HUES6 (cell line): Measurements from ENCODE around the gene KLF9.
A peak's percentile ranks its signal among the peaks of the same experiment; 100 is the strongest.

Experiments
- H3K27ac ChIP-seq: 2 replicates; pipeline ENCODE4 v1.7.0; 2013; ENCODE audit warnings: low read depth, mild to moderate bottlenecking, low read length, inconsistent platforms
- H3K27me3 ChIP-seq: 2 replicates; pipeline ENCODE4 v1.6.1; 2013; ENCODE audit warnings: low read length; ENCODE audit not compliant: control insufficient read depth, insufficient read depth
- H3K36me3 ChIP-seq: 2 replicates; pipeline ENCODE4 v1.6.1; 2013; ENCODE audit warnings: low read length; ENCODE audit not compliant: control insufficient read depth, insufficient read depth
- H3K4me1 ChIP-seq: 2 replicates; pipeline ENCODE4 v1.6.1; 2013; ENCODE audit warnings: low read length; ENCODE audit not compliant: control insufficient read depth, insufficient read depth
- H3K4me3 ChIP-seq: 2 replicates; pipeline ENCODE4 v1.5.1; 2013; ENCODE audit warnings: low read depth, low read length
- H3K9ac ChIP-seq: one replicate; pipeline ENCODE4 v1.6.1; 2013; ENCODE audit warnings: mild to moderate bottlenecking, low read length
- H3K9me3 ChIP-seq: 2 replicates; pipeline ENCODE4 v1.6.1; 2013; ENCODE audit warnings: low read depth, low read length; ENCODE audit not compliant: control insufficient read depth, insufficient read depth

KLF9 gene

DNA sequence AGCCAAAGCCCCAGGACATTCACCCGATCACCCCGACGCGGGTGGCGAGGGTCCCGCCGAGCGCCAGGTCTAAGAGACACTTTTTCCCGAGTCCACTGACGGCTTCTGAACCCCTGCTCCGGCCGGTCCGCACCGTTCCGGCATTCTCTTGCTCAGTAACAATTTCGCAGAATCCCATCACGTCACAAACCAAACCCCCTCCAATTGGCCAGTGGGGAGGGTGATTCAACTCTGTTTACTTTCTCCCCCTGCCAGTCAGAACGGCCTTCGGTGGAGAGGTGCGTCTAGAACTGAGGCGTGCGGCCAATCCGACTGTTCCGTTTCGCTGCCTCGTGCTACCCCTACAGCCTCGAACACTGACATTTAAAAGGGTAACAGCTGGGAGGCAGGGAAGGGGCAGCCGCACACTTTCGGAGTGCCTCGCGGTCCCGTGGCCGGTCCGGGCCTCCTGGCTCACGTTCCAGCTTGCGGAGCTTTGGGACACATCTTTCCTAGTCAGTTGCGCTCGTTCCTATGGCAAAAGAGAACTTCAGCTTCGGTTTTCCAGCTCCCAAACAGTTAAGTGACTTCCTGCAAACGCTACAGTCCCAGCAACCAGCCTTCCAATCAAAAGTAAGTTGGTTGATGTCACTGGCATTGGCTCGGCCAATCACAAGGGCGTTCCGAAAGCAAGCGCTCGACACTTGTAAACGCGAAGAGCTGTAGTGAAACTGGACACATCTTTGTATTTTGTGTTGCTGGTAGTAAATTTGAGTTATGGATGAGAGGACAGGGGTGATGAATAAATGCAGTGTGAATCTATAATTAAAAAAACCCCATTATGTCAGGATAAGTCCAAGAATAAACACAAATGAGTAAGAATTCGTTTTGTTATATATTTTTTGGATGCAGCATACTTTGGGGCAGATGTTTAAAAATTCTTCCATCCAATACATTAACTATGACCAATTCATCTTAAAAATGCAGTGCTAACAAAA, at the start of gene KLF9:
Gene KLF9, minus strand, starts transcription at position 859 of the 977 bp plus-strand sequence. CDS start 1,294 bp downstream, outside the sequence.
- H3K27me3 ChIP-seq = peaks cover 47% of the 10 kb centered on the region
- H3K27ac ChIP-seq = no peak within 1 kb of the TSS
- peaks cover 30% of the 10 kb centered on the region for H3K4me1 ChIP-seq
- H3K9ac ChIP-seq = no peak within 1 kb of the TSS
- no peaks in the 10 kb centered on the region for H3K9me3 ChIP-seq
- peak within 1 kb of the TSS; percentile 64 for H3K4me3 ChIP-seq
- H3K36me3 ChIP-seq = no peaks in the 10 kb centered on the region

- Histone ChIP-seq H3K36me3 (no peaks in the 10 kb centered on the region), H3K4me1 (peaks cover 8% of the 10 kb centered on the region; the same call in 1 of the 2 replicates), H3K27me3 (no peaks in the 10 kb centered on the region), H3K4me3 (no peak overlapping the region), H3K27ac (no peak overlapping the region), H3K9ac (no peak overlapping the region), H3K9me3 (no peaks in the 10 kb centered on the region)
Measured at GRCh38 chr9:70463877-70464276, 49.4 kb upstream of the KLF9 start.

GRCh38 chr9:70462300-70462699, 47.8 kb upstream of the KLF9 start:
- no peak overlapping the region for H3K4me3 ChIP-seq
- no peak overlapping the region for H3K9ac ChIP-seq
- H3K4me1 ChIP-seq = peaks cover 8% of the 10 kb centered on the region; the same call in 1 of the 2 replicates
- H3K27me3 ChIP-seq = no peaks in the 10 kb centered on the region
- no peaks in the 10 kb centered on the region for H3K9me3 ChIP-seq
- H3K27ac ChIP-seq = no peak overlapping the region
- H3K36me3 ChIP-seq = no peaks in the 10 kb centered on the region

GRCh38 chr9:70457235-70457634, 42.8 kb upstream of the KLF9 start:
- Histone ChIP-seq H3K4me3 (no peak overlapping the region), H3K9me3 (no peaks in the 10 kb centered on the region), H3K4me1 (no peaks in the 10 kb centered on the region; the same call in 1 of the 2 replicates), H3K27me3 (no peaks in the 10 kb centered on the region), H3K36me3 (no peaks in the 10 kb centered on the region), H3K9ac (no peak overlapping the region), H3K27ac (no peak overlapping the region)

DNA sequence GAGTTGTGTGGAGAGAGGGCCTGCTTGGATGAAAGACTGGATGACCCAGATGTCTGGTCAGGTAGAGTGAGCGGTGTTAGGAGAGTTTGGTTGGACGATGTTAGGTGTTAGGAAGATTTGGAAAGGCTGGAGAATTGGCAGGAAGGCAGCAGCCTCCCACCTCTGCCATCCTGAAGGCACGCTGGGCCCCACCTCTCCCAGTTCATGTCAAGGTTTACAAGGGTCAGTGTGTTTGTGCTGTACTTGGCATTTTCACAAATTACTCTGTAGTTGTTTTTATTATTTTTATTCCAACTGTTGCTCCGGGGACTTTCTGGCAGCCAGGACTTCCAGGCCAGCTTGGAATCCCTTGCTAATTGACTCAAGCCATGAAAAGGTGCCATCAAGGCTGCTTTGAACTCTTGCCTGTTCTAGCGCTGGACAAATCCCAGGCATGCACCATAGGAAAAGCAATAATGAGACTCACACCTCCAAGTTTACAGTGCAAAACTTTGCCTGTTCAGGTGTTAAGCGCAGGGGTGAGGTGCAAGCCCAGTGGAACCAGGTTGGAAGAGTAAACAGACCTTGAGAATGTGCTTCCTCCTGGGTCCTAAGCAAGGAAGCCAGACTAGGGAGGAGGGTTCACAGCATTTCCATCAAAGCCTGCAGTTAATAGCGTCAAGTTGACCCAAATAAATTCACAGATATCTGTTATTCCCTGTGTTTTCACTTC, 41.7 kb upstream of the KLF9 start:
- Histone ChIP-seq H3K9ac (no peak overlapping the region), H3K27me3 (no peaks in the 10 kb centered on the region), H3K4me3 (no peak overlapping the region), H3K9me3 (no peaks in the 10 kb centered on the region), H3K4me1 (no peaks in the 10 kb centered on the region; the same call in 1 of the 2 replicates), H3K36me3 (no peaks in the 10 kb centered on the region), H3K27ac (no peak overlapping the region)

DNA sequence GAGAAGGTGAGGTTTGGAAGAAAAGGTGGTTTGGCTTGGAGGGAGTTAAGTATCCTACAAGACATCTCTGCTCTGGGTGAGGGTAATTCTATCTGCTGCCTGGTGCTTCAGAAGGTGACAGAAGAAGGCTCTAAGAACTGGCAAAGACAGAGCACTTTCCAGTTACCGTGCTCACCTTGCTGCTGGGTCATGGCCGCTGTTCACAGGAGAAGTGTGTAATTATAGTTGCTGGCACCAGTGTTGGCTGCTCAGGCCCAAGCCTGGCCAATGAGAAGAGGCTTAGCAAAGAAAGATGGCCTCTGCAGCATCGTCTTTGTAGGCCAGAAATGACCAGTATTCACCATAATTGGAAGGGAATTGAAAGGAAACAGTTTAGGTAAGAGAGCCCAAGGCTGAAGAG, 37.9 kb upstream of the KLF9 start:
- H3K27me3 ChIP-seq = no peaks in the 10 kb centered on the region
- no peak overlapping the region for H3K4me3 ChIP-seq

DNA sequence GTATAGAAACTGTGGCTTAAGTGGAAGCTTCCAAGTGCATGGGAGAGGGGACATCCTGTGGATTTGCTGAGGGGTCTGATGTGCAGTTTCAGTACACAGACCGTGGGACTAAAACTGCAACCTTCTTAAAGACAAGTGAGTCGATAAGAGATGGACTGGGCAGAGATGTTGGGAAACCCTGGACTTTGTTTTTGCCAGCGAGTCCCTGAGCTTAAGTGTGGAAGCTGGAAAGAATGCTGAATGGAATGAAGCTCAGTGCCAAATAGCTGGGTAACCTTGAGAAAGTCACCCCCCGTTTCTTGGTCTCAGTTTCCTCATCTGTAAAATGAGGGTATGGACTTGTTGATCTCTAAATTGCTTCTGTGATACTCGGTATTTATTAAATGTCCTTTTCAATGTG, 37.3 kb upstream of the KLF9 start:
- Histone ChIP-seq H3K4me3 (no peak overlapping the region), H3K9me3 (no peaks in the 10 kb centered on the region), H3K36me3 (no peaks in the 10 kb centered on the region), H3K27me3 (no peaks in the 10 kb centered on the region), H3K9ac (no peak overlapping the region), H3K4me1 (no peaks in the 10 kb centered on the region; the same call in 1 of the 2 replicates), H3K27ac (no peak overlapping the region)

More for the DNA sequence above, 37.9 kb upstream of the KLF9 start:
- Histone ChIP-seq H3K4me1 (no peaks in the 10 kb centered on the region; the same call in 1 of the 2 replicates), H3K27ac (no peak overlapping the region), H3K36me3 (no peaks in the 10 kb centered on the region), H3K9me3 (no peaks in the 10 kb centered on the region), H3K9ac (no peak overlapping the region)

DNA sequence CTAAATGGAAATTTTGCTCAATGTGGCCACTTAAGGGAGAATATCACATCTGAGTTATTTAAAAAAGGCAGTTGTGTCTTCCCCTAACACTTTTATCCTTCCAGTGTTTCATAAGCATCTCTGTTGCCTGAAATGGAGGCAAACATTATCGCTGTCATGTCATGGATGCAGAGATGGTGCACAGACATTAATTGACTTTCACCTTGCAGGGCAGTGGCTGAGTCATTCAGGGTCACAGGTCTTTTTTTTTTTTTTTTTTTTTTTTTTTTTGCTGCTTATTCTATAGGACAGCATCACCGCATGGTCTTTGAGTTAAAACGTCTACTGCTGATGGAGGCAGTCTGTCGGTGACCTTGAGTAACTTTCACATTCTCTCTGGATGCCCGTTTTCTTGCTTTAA, 36.3 kb upstream of the KLF9 start:
- H3K4me1 ChIP-seq = no peaks in the 10 kb centered on the region
- H3K27me3 ChIP-seq = no peaks in the 10 kb centered on the region
- no peaks in the 10 kb centered on the region for H3K9me3 ChIP-seq
- no peak overlapping the region for H3K4me3 ChIP-seq
- H3K36me3 ChIP-seq = no peaks in the 10 kb centered on the region
- H3K27ac ChIP-seq = no peak overlapping the region
- H3K9ac ChIP-seq = no peak overlapping the region

- Histone ChIP-seq H3K4me3 (no peak overlapping the region), H3K27ac (no peak overlapping the region), H3K27me3 (no peaks in the 10 kb centered on the region), H3K9me3 (no peaks in the 10 kb centered on the region), H3K4me1 (no peaks in the 10 kb centered on the region), H3K9ac (no peak overlapping the region), H3K36me3 (no peaks in the 10 kb centered on the region)
Measured at GRCh38 chr9:70449461-70449860, 35.0 kb upstream of the KLF9 start.

GRCh38 chr9:70448919-70449318, 34.5 kb upstream of the KLF9 start:
- Histone ChIP-seq H3K27me3 (no peaks in the 10 kb centered on the region), H3K4me1 (no peaks in the 10 kb centered on the region), H3K27ac (no peak overlapping the region), H3K9me3 (no peaks in the 10 kb centered on the region), H3K9ac (no peak overlapping the region), H3K36me3 (no peaks in the 10 kb centered on the region), H3K4me3 (no peak overlapping the region)

- Histone ChIP-seq H3K4me3 (no peak overlapping the region), H3K27me3 (no peaks in the 10 kb centered on the region), H3K4me1 (no peaks in the 10 kb centered on the region), H3K27ac (no peak overlapping the region), H3K36me3 (no peaks in the 10 kb centered on the region), H3K9me3 (no peaks in the 10 kb centered on the region), H3K9ac (no peak overlapping the region)
Measured at GRCh38 chr9:70444904-70445303, 30.4 kb upstream of the KLF9 start.
